IPS DF 6.9 (cell line): Measurements from ENCODE around the gene NUTM2G.
"Not testable (repeated sequence)": the region's sequence is repeated elsewhere in the genome, so short reads cannot be mapped to it uniquely, and the experiment has no call there.

Source experiments
- DNase-seq: peaks from one replicate; pipeline ENCODE4 v3.0.0-alpha.2; 2013; ENCODE audit warnings: low read depth, low spot score
- H3K27ac ChIP-seq: one replicate; pipeline ENCODE4 v1.5.1; 2013; ENCODE audit warnings: low read length, control low read depth
- H3K27me3 ChIP-seq: 2 replicates; pipeline ENCODE4 v1.6.1; 2013; ENCODE audit warnings: mild to moderate bottlenecking, low read length; ENCODE audit not compliant: control insufficient read depth, insufficient read depth
- H3K36me3 ChIP-seq: 2 replicates; pipeline ENCODE4 v1.6.1; 2013; ENCODE audit warnings: low read length; ENCODE audit not compliant: control insufficient read depth, insufficient read depth
- H3K4me1 ChIP-seq: 2 replicates; pipeline ENCODE4 v1.6.1; 2013; ENCODE audit warnings: low read length; ENCODE audit not compliant: control insufficient read depth, insufficient read depth
- H3K4me3 ChIP-seq: 2 replicates; pipeline ENCODE4 v1.5.1; 2013; ENCODE audit warnings: mild to moderate bottlenecking, low read length
- H3K9me3 ChIP-seq: 2 replicates; pipeline ENCODE4 v1.6.1; 2013; ENCODE audit warnings: low read length, inconsistent platforms; ENCODE audit not compliant: control insufficient read depth, insufficient read depth
- WGBS: extraction: QIAGEN DNeasy Blood & Tissue Kit; methylation state at CpG from one replicate; pipeline ENCODE4 v1.1.7; 2013; ENCODE audit warnings: mixed read lengths, missing lambda C conversion rate; ENCODE audit not compliant: insufficient read length, insufficient coverage; 5-methylcytosine and 5-hydroxymethylcytosine counted together

NUTM2G gene

DNA sequence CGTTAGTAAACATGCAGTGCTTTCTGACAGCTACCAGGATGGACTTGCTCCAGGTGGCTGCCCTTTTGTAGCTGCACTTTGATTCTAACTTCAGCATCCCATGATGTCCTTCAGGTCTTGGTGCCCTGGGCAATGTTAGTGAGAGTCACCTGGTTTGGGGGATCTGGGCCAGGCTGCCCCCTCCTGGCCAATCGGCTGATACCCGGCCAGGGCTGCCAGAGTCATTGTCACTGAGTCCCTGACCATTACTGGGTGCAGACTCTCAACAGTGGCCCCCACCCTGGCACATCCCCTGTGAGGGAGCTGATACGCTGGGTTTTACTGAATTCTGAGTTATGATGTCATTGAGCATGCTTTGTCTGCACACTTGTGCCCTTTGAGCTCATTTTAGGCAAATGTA lies 13.5 kb downstream of the NUTM2G start:
- DNase-seq, H3K27me3 ChIP-seq, H3K4me1 ChIP-seq, H3K36me3 ChIP-seq, H3K9me3 ChIP-seq, H3K27ac ChIP-seq, H3K4me3 ChIP-seq: not testable (repeated sequence)
- no CpG with 5 or more reads among the region's 4 CpGs for WGBS

DNA sequence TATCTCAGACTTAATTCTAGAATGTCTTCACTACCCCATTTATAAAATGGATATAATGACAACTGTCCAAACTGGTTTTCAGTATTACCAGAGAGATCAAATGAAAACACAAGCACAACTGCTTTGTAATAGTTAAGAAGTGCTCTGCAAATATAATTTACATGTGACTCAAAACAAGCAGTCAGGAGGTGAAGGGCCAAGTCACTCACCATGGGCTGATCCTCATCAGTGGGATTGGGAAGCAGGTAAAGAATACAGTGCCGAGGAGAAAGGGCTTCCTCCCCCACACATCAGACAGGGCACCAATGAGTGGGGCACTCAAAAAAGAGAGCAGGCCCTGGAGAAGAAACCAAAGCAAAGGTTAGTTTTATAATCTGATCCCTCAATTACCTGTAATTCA lies 20.7 kb downstream of the NUTM2G start:
- H3K9me3 ChIP-seq, H3K27me3 ChIP-seq: not testable (repeated sequence)
- WGBS = no CpG with 5 or more reads among the region's 1 CpG

GRCh38 chr9:96950539-96950938 lies 21.9 kb downstream of the NUTM2G start:
- H3K4me1 ChIP-seq, H3K27ac ChIP-seq, H3K4me3 ChIP-seq, H3K9me3 ChIP-seq, H3K36me3 ChIP-seq, DNase-seq, H3K27me3 ChIP-seq: not testable (repeated sequence)
- no CpG with 5 or more reads among the region's 2 CpGs for WGBS

More for the DNA sequence above, 20.7 kb downstream of the NUTM2G start:
- H3K4me3 ChIP-seq, DNase-seq, H3K27ac ChIP-seq, H3K4me1 ChIP-seq, H3K36me3 ChIP-seq: not testable (repeated sequence)

GRCh38 chr9:96967591-96967990 lies 38.9 kb downstream of the NUTM2G start:
- not testable (repeated sequence) for H3K36me3 ChIP-seq, DNase-seq, H3K4me1 ChIP-seq, H3K27me3 ChIP-seq, H3K9me3 ChIP-seq, H3K4me3 ChIP-seq, H3K27ac ChIP-seq
- no CpG with 5 or more reads among the region's 5 CpGs for WGBS

DNA sequence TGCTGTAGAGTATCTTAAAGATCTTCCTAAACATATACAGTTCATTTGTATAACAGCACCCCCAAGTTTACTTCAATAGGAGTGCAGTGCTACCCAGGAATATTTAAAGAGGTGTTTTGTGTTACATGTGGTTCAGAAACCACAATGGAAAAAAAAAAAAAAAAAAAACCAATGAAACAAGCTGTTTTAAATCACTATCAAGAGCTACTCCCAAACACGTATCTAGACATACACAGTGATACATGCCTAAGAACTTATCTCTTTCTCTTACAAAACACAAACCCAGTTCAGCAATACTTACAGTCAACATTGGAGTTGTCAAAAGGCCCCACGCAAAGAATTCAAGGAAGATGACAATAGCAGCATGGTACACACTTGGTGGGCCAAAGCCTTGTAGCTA lies 43.9 kb downstream of the NUTM2G start:
- WGBS = no CpG with 5 or more reads among the region's 2 CpGs
- not testable (repeated sequence) for H3K4me3 ChIP-seq, DNase-seq, H3K27me3 ChIP-seq, H3K9me3 ChIP-seq, H3K36me3 ChIP-seq, H3K27ac ChIP-seq, H3K4me1 ChIP-seq

DNA sequence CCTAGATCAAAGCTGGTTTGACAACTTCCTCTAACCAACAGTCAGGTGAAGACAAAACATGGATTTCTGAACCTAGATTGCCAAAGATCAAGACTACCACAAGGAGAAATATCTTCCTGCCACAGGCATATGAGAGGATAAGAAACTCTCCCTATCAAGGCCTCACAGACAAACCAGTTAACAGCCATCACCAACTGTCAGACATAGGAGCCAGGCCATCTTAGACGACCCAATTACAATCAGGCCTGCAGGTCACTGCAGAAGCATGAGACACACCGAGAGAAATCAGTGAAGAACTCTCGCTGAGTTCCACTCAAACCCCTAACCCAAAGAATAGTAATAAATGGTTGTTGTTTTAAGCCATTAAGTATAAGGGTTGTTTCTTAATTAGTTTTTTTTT lies 45.4 kb downstream of the NUTM2G start:
- H3K9me3 ChIP-seq, H3K27ac ChIP-seq, H3K4me1 ChIP-seq, H3K27me3 ChIP-seq, DNase-seq, H3K36me3 ChIP-seq, H3K4me3 ChIP-seq: not testable (repeated sequence)
- WGBS = no CpG with 5 or more reads among the region's 3 CpGs

DNA sequence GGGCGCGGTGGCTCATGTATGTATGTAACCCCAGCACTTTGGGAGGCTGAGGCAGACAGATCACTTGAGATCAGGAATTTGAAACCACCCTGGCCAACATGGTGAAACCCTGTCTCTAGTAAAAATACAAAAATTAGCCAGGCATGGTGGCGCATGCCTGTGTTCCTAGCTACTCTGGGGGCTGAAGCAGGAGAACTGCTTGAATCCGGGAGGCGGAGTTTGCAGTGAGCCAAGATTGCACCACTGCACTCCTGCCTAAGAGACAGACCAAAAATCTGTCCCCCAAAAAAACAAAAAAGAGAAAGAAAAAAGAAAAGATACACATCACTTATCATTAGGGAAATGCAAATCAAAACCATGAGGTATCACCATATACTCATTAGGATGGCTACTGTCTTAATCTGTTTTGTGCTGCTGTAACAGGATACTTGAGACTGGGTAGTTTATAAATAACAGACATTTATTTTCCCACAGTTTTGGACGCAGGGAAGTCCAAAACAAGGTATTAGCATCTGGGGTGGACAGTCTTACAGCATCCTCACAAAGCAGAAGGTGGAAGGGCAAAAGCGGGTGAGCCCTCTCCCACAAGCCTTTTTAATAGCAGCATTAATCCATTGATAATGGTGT lies 55.0 kb downstream of the NUTM2G start:
- H3K9me3 ChIP-seq, DNase-seq, H3K4me3 ChIP-seq, H3K36me3 ChIP-seq, H3K27me3 ChIP-seq, H3K4me1 ChIP-seq, H3K27ac ChIP-seq: not testable (repeated sequence)
- no CpG with 5 or more reads among the region's 7 CpGs for WGBS

DNA sequence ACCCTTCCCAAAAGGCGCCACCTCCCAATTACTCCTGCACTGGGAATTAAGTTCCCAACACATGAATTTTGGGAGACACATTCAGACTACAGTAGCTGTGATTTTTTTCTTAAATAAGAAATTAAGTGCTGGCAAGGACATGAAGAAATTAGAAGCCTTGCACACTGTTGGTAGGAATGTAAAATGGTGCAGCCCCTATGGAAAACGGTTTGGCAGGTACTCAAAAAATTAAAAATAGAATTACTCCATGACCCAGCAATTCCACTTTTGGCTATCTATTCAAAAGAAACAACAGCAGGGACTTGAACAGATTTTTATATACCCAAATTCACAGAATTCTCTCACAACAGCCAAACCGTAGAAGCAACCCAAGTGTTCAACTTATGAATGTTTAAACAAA lies 55.5 kb downstream of the NUTM2G start:
- not testable (repeated sequence) for H3K4me1 ChIP-seq, H3K4me3 ChIP-seq, H3K9me3 ChIP-seq, H3K36me3 ChIP-seq, H3K27me3 ChIP-seq, DNase-seq, H3K27ac ChIP-seq
- no CpG with 5 or more reads among the region's 3 CpGs for WGBS

GRCh38 chr9:96984887-96985286 lies 56.2 kb downstream of the NUTM2G start:
- H3K9me3 ChIP-seq, H3K27ac ChIP-seq, DNase-seq, H3K4me1 ChIP-seq, H3K4me3 ChIP-seq, H3K27me3 ChIP-seq, H3K36me3 ChIP-seq: not testable (repeated sequence)
- no CpG with 5 or more reads among the region's 2 CpGs for WGBS
